Suprapubic skin (tissue), 4 donors: ENCODE results near the gene NRXN3.

Experiments used
- CTCF ChIP-seq, 2 donors: fragments of 200-600 bp in 1 of 2; fragments of 450-650 bp in 1 of 2; sonication (generic) in 1 of 2; IDR thresholded peaks; one replicate each; pipeline ENCODE4 v1.5.1; 2016 to 2019; ENCODE audit warnings: antibody characterized with exemption in 2 of 2, mild to moderate bottlenecking in 1 of 2, moderate library complexity in 1 of 2
- EP300 ChIP-seq: sonication (generic); formaldehyde crosslinking; IDR thresholded peaks from one replicate; pipeline ENCODE4 v1.6.1; 2017; ENCODE audit warnings: antibody characterized with exemption
- POLR2A ChIP-seq, 2 donors: fragments of 450-650 bp; IDR thresholded peaks; one replicate each; pipeline ENCODE4 v1.6.1; 2017; ENCODE audit warnings: antibody characterized with exemption in 2 of 2, mild to moderate bottlenecking in 2 of 2, moderate library complexity in 2 of 2
- POLR2AphosphoS5 ChIP-seq, 3 donors: sonication (generic); formaldehyde crosslinking; IDR thresholded peaks; one replicate each; pipeline ENCODE4 v1.6.1; 2017; ENCODE audit warnings: antibody characterized with exemption in 3 of 3

GRCh38 chr14:78627114-78627513 lies 456.9 kb downstream of the NRXN3 start:
- TF ChIP-seq POLR2A (IDR thresholded peaks at IDR 0.05) (no peak), POLR2AphosphoS5 (IDR thresholded peaks at IDR 0.05) (no peak), CTCF (IDR thresholded peaks at IDR 0.05) (no peak), EP300 (no peak)
